ENCODE results near the gene RPL4. TPM values are rescaled to one million over a fixed set of nuclear protein-coding genes. Genes with fewer than 3 reads are reported as not detected.

Gene RPL4
- total and polyA plus RNA-seq, 2 of the 8 experiments (the other 6 are each of a cell fraction or from before 2014, with no cell fraction given) = 3,950 to 3,973 TPM

- TF ChIP-seq TBP (IDR thresholded peaks at IDR 0.05; ENCODE audit: low read depth, low read length) = peak; percentile 41; the same call in 1 of the 2 replicates
- TF ChIP-seq SP1 (IDR thresholded peaks at IDR 0.05; ENCODE audit: low read depth, low read length) = 0 out of 2 replicates have a peak, but pooled peaks have one; percentile 34
- TF ChIP-seq PHF8 (conservative IDR thresholded peaks at IDR 0.05; ENCODE audit: low read depth, low read length) = no peak
These were observed 30.5 kb downstream of the RPL4 start (continued) for GRCh38 chr15:66474135-66474534.
